HG03520 (cell line): ENCODE results near the gene MNAT1.
A peak's percentile ranks its signal among the peaks of the same experiment; 100 is the strongest.
"Not testable (repeated sequence)": the region's sequence is repeated elsewhere in the genome, so short reads cannot be mapped to it uniquely, and the experiment has no call there.

Experiments
- ATAC-seq: cut with Tn5 transposase; IDR thresholded peaks from one replicate; pipeline ENCODE4 v1.9.1; 2021; ENCODE audit warnings: mild to moderate bottlenecking, moderate library complexity; ENCODE audit not compliant: unreplicated experiment

MNAT1 gene

DNA sequence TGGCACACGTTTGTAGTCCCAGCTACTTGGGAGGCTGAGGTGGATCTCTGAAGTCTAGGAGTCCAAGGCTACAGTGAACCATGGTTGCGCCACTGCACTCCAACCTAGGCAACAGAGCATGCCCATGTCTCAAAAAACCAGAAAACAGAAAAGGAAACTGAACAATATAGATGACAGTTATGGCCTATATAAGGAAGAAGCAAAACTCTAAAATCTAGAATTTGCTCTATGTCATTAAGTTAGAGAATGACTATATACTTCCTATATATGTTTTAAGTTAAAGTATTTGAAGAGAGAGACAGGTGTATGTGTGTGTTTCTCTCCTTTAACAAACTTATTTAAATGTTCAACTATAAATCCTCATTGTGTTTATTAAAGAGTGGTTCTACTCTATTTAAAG is 65.8 kb downstream of the MNAT1 start:
- ATAC-seq: no peak

DNA sequence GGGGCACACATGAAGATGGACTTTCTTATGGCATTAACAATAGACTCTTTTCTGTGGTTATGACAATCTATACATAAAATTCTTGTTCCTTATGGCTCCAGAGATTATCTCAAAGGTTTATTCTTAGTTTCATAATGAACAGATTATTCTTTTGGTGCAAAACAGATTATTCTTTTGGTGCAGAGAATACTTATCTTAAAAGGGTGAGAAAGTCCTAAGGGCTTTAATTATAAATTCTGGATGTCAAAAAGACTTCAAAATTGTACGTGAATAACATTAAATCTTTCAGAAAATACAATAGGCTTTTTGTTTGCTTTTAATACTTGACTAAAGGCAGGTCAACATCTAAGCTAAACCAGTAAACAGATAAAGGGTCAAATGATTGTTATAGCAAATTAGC is 69.3 kb downstream of the MNAT1 start:
- no peak for ATAC-seq

GRCh38 chr14:60805841-60806430 is 71.4 kb downstream of the MNAT1 start:
- no peak for ATAC-seq

DNA sequence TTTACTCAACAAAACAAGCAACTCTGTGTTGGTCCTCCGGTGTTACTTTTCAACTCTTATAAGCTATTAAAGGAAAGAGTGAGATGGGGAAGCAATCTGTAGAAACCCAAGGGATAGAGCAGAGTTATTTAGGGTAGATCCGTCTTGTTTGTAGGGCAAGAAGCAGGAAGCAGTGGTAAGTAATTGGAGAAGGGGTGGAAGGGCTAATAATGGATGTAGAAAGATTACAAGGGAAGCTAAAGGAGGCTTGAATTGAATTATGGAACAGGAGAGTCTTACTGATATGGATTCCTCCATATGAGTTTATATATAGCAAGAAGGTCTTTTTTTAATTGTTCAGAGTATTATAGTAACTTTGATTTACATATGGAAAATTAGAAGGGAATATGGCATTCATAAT is 72.7 kb downstream of the MNAT1 start:
- no peak for ATAC-seq

DNA sequence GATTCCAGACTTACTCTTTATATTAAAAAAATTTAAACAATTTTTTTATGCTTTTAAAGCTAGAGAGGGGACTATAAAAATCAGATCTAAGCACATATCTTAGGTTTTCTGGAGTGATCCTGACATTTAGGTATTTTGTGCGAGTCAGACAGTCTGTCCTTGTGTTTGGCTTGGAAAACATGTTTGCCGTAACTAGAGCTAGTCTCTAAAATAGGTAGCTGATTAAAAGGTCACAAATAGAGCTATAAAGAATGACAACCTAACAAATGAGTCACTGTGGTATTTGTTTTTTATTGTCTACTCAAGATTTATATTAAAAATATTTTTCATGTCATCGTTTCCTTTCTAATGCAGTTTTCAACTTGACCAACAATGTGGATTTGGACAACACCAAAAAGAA is 73.4 kb downstream of the MNAT1 start:
- ATAC-seq: no peak

DNA sequence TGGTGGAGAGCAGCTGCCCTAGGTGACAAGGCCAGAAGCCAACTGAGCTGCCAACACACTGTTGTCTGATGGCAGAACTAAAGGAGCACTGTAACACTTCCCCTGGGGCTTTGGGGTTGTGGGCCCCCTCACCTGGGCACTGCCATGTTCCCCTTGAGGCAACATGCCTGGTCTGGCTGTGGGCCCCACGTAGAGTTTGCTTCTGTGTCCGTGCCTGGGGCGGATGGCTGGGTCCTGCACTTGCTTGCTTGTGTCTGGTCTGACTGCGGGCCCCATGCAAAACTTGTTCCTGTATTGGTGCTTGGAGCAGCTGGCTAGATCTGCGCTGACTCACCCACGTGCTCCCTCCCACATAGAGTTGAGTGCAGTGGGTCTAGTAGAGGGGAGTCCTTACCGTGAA is 78.4 kb downstream of the MNAT1 start:
- no peak for ATAC-seq

- peak; percentile 75 for ATAC-seq
Measured at GRCh38 chr14:60815371-60815770, 80.8 kb downstream of the MNAT1 start.

DNA sequence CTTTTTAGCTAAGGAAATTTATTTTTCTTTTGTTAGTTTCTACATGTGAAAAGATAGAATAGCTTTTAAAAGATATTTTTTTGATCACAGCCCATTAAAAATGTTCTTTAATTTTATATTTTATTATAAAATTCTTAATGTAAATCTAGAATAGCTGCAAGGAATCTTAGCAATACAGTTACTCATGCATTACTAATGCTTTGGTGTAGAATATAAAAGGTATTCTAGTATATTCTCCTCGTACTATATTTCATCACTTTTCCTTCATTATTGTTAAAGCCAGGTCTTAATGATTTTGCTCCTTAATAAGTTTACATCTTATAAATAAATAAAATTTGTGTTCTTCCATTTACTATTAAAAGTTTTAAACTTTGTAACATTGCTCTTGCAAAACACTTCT is 82.6 kb downstream of the MNAT1 start:
- no peak for ATAC-seq

- ATAC-seq: no peak
Measured at GRCh38 chr14:60819575-60819974, 85.0 kb downstream of the MNAT1 start.

- ATAC-seq: no peak
Measured at GRCh38 chr14:60838601-60839000, 104.0 kb downstream of the MNAT1 start.

- ATAC-seq: no peak
Measured at GRCh38 chr14:60839057-60839456, 104.5 kb downstream of the MNAT1 start.

- ATAC-seq: no peak
Measured at GRCh38 chr14:60839657-60840056, 105.1 kb downstream of the MNAT1 start.

DNA sequence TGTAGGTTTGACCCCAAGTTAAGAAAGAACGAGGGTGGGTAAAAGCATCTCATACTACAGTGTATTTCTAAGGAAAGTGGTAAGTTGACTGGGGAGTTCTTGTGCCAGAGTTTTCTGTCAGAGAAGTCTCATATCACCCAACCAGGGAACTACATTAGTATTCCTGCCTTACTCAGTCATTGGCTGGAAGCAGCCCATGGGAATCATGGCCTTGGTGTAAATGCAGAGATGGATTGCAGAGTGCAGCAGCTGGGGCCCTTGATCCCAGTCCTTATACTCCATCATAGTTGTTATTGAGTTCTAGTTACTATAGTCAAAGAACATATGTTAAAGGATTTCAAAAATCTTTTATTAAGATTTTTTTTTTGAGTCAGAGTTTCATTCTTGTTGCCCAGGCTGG is 105.8 kb downstream of the MNAT1 start:
- ATAC-seq: no peak

DNA sequence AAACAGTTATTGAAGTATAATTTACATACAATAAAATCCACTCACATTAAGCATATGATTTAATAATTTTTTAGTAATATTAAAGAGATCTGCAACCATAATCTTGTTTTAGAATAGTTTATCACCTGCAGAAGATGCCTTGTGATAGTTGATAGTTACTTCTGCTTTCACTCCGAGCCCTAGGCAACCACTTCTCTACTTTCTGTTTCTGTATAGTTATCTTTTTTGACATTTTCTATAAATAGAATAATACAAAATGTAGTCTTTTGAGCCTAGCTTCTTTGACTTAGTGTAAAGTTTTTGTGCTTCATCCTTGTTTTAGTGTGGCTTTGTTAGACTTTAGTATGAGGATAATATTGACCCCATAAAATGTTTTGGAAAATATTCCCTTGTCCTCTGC is 111.0 kb downstream of the MNAT1 start:
- ATAC-seq: peak; percentile 97

GRCh38 chr14:60848066-60848465 is 113.5 kb downstream of the MNAT1 start:
- no peak for ATAC-seq

DNA sequence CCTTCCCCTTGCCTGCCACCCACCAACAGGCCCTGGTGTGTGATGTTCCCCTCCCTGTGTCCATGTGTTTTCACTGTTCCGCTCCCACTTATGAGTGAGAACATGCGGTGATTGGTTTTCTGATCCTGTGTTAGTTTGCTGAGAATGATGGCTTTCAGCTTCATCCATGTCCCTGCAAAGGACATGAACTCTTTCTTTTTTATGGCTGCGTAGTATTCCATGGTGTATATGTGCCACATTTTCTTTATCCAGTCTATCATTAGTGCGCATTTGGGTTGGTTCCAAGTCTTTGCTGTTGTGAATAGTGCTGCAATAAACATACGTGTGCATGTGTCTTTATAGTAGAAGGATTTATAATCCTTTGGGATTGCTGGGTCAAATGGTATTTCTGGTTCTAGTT is 117.1 kb downstream of the MNAT1 start:
- not testable (repeated sequence) for ATAC-seq

DNA sequence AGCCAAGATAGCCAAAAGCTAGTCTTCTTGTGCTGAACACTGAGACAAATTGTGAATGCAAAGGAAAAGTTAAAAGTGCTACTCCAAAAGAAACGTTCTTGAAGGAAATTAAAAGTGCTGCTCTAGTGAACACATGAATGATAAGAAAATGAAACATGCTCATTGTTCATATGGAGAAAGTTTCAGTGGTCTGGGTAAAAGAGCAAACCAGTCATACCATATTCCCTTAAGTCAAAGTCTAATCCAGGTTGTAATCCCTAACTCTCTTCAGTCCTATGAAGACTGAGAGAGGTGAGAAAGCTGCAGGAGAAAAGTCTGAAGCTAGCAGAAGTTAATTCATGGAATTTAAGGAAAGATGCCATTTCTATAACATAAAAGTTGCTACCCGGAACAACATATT is 121.5 kb downstream of the MNAT1 start:
- no peak for ATAC-seq

DNA sequence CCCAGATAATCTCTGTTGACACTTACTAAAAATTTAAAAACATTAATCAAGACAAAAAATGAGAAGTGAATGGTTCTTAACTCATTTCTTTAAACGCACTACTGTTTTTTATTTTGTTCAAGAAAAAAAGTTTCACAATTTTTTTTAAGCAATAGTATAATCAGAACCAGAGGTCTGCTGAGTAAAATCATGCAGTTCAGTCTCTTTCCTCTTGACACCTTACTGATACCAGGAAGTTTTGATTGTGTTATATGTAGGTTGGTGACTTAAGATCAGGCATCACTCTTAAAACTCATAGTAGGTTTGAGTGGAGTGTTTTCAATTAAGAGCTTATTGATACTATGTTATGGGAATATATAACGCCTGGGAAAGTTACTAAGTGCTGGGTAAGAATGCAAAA is 125.0 kb downstream of the MNAT1 start:
- ATAC-seq: no peak

DNA sequence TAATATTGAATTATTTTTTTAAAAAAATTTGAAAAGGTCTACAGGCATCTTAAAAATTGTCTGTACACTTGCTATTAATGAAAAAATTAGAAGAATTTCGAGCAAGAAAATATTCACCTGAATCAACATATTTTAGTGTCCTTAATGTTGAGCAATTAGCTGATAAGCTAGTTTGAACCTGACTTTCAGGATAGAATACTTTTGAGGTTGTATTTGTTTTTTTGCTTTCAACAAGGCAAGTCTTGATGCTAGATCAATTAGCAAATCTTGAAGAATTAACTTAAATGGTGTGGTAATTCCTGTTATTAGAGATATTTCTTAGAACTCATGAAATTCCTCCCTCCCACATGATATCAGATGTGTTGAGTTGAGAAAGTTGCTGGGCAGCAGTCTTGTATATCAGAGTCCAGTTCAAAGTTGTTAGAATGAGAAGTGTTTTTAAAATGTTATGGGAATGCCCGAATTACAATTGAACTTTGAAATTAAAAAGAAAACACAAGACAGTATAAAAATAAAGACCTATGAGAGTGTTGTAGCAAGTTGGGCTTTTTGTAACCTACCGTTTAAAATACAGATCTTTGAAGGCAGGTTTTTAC is 127.1 kb downstream of the MNAT1 start:
- ATAC-seq: no peak

- no peak for ATAC-seq
Measured at GRCh38 chr14:60862283-60862682, 127.7 kb downstream of the MNAT1 start.

- ATAC-seq: no peak
Measured at GRCh38 chr14:60863249-60863648, 128.7 kb downstream of the MNAT1 start.

GRCh38 chr14:60865378-60866127 is 131.0 kb downstream of the MNAT1 start:
- no peak for ATAC-seq
